PFSK-1 (cell line): ENCODE measurements around the gene PBX3.

Source experiments
- POLR2AphosphoS5 ChIP-seq: IDR thresholded peaks from 2 replicates; pipeline ENCODE4 v1.6.1; 2012; ENCODE audit warnings: low read depth, mild to moderate bottlenecking, control low read depth, low read length, moderate library complexity
- REST ChIP-seq, 2 experiments: IDR thresholded peaks; 2 replicates each; pipeline versions ENCODE4 v1.6.1 to v1.8.0; 2011 to 2012; ENCODE audit warnings: low read depth in 2 of 2, low read length in 2 of 2, control low read depth in 1 of 2, inconsistent platforms in 1 of 2, mild to moderate bottlenecking in 1 of 2, moderate library complexity in 1 of 2; ENCODE audit not compliant: insufficient read depth in 1 of 2
- TAF1 ChIP-seq: IDR thresholded peaks from 2 replicates; pipeline ENCODE4 v1.6.1; 2012; ENCODE audit warnings: low read length, control low read depth, borderline replicate concordance; ENCODE audit not compliant: insufficient read depth

- TF ChIP-seq POLR2AphosphoS5: no peak
- TF ChIP-seq TAF1: no peak
- no peak for TF ChIP-seq REST (IDR thresholded peaks at IDR 0.05; ENCODE audit: insufficient read depth in 1 of 2, low read depth in 2 of 2, low read length in 2 of 2)
Measured at GRCh38 chr9:125749951-125750626, 2.9 kb downstream of the PBX3 start.
